Measurements from ENCODE around the gene ZFPM1. TPM values are rescaled to one million over a fixed set of nuclear protein-coding genes. Genes with fewer than 3 reads are reported as not detected.

ZFPM1 gene
- total RNA-seq, 1 donor from 2014 or later, result 3.6 TPM

DNA sequence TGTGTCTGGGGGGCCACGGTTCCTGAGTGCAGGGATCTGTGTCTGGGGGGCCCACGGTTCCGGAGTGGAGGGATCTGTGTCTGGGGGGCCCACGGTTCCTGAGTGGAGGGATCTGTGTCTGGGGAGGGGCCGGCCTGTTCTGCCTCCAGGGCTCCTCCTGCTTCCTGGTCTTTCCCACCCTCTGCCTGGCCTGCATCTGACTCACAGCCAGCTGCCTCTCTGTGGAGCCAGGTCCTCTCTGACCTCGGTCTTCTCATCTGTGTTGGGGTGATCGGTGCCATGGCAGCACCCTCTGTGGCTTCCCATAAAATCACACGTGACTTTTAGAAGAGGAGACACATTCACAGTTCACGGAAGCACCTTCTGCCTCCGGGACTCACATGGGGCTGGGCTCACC is 50.3 kb downstream of the ZFPM1 start:
- intact Hi-C loops (cut with DNase I), result no loop called here
- DNase-seq, result no peak
- ATAC-seq (ENCODE audit: poor library complexity), result no peak

- DNase-seq (no peak), ATAC-seq (ENCODE audit: poor library complexity) (no peak)
- intact Hi-C loops (cut with DNase I), result no loop called here
These were observed 50.9 kb downstream of the ZFPM1 start for GRCh38 chr16:88503771-88504488.

- intact Hi-C loops (cut with DNase I), result no loop called here
- DNase-seq (no peak), ATAC-seq (ENCODE audit: poor library complexity) (no peak)
These were observed 51.7 kb downstream of the ZFPM1 start for GRCh38 chr16:88504489-88505404.

DNA sequence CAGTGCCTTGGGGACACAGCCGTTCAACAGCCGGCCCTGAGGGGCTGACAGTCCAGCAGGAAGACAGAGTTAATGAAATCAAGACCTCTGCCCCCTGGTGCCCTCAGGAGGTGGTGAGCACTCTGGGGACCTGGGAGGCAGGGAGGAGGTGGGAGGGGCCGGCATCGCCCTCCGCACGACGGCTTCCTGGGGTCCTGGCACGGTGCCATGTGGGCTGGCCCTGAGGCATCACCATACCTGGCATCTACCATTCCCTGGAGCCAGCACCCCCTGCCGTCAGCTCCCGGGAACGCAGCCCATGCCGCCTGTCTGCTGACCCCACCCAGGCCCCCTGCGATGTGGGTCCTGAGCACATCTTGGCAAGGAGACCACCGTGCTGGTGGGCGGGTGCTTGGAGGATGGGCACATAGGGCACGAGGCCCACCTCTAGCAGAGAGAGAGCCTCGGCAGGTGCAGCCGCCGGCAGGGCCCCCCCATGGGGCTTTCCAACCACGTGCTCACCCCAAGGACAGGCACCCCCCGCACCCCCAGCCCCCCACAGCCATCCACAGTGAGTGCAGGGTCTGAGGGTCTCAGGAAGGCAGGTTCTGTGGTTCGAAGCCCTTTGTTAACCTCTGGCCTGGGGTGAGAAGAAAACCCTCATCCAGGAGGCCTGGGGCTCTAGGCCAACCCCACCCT is 52.5 kb downstream of the ZFPM1 start:
- intact Hi-C loops (cut with DNase I), result no loop called here
- peak; percentile 66 for DNase-seq

DNA sequence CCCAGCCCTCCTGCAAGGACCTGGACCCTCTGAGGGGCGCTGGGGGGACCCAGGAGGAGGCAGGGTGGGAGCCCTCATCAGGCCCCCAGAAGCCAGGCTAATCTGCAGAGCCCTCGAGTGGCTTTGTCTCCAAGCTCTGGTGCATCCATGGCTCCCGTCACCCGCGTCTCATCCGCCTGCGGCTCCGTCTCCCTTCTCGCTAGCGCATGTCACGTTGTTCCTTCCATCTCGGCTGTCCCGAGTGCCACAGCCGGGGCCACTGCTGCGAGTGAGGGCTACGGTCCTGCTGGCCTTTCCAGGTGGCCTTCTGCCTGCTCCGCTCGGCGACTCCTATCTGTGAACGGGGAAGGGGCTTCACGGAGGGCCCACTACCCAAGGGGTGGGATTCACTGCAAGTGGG is 53.6 kb downstream of the ZFPM1 start:
- intact Hi-C loops (cut with DNase I), result no loop called here

More for the DNA sequence above, 52.5 kb downstream of the ZFPM1 start:
- no peak for ATAC-seq (ENCODE audit: poor library complexity)

DNA sequence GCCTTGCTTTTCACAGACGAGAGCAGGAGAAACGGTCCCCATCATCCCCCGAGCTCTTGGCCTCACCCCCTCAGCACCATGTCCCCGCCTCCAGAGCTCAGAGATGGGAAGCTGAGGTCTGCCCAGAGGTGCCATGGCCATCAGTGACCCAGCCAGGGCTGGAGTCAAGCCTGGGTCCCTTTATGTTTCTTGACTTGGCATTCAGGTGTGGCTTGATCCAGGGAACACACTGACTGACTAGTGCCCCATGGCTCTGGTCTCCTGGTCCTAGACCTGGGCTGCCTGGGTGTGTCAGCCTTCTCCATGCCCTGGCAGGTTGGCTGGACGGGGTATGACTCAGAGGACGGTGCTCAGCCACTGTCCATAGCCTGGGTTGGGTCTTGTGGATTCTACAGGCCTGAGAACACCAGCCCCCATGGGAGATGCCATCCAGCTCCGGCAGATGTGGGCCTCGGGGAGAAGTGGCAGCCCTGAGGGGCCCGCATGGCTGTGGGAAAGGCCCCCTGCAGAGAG is 54.2 kb downstream of the ZFPM1 start:
- ATAC-seq (ENCODE audit: poor library complexity) (no peak), DNase-seq (no peak)
- intact Hi-C loops (cut with DNase I), result no loop called here

More for the DNA sequence above, 53.6 kb downstream of the ZFPM1 start:
- no peak for DNase-seq
- ATAC-seq (ENCODE audit: poor library complexity), result no peak

- intact Hi-C loops (cut with DNase I), result no loop called here
- DNase-seq, result no peak
- no peak for ATAC-seq (ENCODE audit: poor library complexity)
These were observed 55.3 kb downstream of the ZFPM1 start for GRCh38 chr16:88508376-88508867.

- no peak for ATAC-seq (ENCODE audit: poor library complexity)
- DNase-seq, result no peak
- intact Hi-C loops (cut with DNase I), result no loop called here
These were observed 56.0 kb downstream of the ZFPM1 start for GRCh38 chr16:88508868-88509748.

- intact Hi-C loops (cut with DNase I), result no loop called here
- DNase-seq (no peak), ATAC-seq (ENCODE audit: poor library complexity) (no peak)
These were observed 56.6 kb downstream of the ZFPM1 start for GRCh38 chr16:88509749-88510069.

DNA sequence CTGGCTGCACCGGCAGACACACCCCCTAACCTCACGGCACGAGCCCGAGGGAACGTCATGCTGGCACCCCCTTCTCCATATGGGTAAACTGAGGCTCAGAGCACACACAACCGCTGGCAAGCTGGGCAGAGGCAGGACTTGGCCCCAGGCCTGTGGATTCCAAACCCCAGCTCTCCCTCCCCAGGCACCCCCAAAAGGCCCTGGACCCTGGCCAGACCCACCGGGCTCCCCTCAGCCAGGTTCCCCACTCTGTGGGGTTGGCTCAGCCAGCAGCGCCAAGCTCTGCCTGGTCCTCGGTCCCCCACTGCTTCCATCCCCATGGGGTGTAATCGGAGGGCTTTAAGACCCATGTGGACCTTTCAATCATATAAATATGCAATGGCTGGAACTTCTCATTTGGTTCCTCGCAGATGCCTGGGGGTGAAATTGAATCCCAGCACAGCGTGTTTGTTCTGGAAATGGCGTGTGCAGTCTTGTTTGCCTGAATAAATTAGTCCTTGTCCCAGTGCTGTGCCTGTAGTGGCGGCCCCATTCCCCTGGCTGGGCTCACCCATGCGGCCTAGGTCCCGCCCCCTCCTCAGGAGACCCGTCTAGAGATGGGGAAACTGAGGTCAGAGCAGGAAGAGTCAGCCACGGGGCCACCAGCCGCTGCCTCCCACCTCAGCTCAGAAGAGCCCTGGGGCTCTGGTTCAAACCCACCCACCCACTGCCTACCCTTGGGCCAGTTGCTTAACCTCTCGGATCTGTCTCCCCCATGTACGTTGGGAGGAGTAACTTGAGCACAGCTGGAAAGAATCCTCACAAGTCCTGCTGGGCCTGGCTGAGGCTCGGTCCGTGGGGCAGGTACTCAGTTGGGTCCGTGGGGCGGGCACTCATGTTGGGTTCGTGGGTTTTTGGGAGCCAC is 57.3 kb downstream of the ZFPM1 start:
- DNase-seq, result no peak
- ATAC-seq (ENCODE audit: poor library complexity), result no peak
- intact Hi-C loops (cut with DNase I), result no loop called here

DNA sequence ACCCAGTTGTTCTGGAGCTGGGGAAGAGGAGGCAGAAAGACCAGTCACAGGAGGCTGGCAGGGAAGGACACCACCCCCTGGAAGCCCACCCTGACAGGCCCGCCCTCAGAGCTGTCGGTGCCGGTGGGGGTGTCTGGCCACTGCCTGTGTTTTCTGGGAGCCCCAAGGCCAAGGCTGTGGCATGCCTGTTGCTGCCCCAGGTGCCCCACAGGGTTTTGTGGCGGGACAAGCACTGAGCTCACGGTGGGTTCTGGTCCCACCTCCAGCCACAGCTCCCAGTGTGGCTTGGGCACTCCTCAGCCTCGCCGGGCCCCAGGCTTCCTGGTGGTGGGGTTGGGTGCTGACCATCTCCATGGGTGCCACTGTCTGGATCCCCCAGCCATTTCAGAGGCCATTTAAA is 58.0 kb downstream of the ZFPM1 start:
- ATAC-seq (ENCODE audit: poor library complexity) (no peak), DNase-seq (no peak)
- intact Hi-C loops (cut with DNase I), result no loop called here

DNA sequence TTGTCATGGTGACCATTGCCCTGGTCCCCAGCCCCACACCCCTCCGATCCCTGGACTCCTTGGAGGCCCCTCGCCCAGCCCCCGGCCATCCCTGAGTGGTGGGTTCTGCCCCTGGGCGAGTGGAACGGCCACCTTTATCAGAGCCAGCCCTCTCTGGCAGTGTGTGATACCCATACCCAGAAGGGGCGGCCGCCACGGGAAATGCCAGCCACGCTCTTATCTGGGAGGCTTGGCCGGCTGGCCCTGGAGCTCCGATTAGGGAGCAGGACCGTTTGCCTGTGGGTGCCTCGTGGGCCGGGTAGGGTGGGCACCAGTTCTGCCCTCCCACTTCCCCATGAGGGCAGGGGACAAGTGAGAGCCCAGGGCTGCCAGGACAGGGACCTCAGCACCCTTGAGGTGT is 58.8 kb downstream of the ZFPM1 start:
- ATAC-seq (ENCODE audit: poor library complexity) (no peak), DNase-seq (no peak)
- intact Hi-C loops (cut with DNase I), result no loop called here

DNA sequence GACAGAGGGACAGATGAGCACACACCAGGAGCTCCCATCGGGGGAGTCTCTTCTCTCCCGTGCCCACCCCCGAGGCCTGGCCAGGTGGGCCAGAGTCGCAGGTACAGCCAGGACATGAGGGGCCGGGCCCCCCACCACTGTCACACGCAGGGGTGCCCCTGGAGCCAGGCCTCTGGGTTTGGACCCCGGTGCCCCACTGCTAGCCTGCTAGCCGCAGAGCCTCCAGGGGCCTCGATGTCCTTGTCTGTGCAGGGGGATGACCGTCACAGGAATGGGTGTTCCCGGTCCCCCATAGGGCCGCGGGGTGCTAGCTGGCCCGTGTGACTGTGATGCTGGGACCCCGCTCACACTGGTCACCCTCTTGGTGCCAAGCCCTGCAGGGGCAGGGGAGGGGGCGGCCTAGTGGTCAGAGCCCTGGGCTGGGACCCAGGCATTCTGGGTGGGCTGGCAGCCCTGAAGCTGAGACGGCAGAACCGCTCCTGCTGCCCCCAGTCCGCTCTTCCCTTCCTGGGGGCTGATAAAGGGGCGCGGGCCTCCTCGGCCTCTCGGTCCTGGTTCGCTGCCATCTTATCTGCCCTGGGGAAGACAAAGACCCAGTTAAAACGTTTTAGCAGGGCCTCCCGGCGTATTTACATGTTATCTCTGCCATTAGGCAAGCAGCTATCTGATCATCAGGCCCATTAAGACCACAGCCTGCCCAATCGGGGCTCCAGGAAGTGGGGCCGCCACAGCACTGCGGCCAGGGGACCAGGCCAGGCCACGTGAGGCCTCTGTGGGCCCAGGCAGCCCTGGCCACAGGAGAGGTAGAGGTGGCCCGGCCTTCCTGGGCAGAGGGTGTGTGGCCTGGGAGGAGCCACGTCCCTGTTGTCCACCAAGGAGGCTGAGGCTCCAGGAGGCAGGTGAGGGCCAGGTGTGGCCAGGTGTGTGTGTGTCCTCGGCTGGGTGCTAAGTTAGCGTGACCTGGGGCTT is 59.9 kb downstream of the ZFPM1 start:
- intact Hi-C loops (cut with DNase I), result no loop called here
- no peak for ATAC-seq (ENCODE audit: poor library complexity)

GRCh38 chr16:88514070-88514469 is 61.0 kb downstream of the ZFPM1 start:
- intact Hi-C loops (cut with DNase I), result no loop called here
- ATAC-seq (ENCODE audit: poor library complexity) (no peak), DNase-seq (no peak)

More for the DNA sequence above, 59.9 kb downstream of the ZFPM1 start:
- DNase-seq, result no peak

DNA sequence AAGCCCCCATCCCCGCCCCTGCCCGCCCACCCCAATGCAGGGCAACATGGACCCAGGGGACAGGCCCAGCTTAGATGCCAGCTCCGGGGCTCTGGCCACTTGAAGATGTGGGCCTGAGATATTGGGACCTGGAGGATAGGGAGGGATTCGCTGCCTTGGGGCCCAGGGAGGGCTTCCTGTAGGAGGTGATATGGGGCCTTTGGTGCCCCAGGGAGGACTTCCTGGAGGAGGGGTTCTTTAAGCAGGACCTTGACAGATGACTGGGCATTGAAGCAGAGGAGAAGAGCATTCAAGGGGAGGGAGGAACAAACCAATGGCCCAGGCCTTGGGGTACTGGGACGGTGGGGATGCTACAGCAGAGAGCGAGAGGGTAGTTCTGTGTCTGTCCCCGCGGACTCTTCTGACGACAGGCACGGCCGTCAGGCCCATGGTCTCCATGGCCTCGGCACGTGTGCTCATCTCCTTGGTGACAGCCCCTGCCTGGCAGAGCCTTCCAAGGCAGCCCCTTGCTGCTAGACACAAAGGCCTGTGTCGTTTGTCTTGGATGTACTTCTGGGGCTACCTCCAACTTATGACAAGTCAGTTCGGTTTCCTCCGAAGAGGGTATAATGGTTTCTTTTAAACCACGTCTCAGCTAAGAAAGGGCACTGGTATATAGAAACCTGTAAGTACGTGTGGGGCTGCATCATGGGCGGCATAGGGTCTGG is 61.6 kb downstream of the ZFPM1 start:
- ATAC-seq (ENCODE audit: poor library complexity) (no peak), DNase-seq (no peak)

GRCh38 chr16:88515371-88515770 is 62.3 kb downstream of the ZFPM1 start:
- intact Hi-C loops (cut with DNase I), result no loop called here
- DNase-seq (no peak), ATAC-seq (ENCODE audit: poor library complexity) (no peak)

More for the DNA sequence above, 61.6 kb downstream of the ZFPM1 start:
- intact Hi-C loops (cut with DNase I), result no loop called here
